GM19193 (cell line): ENCODE results near the gene PBX1.

Experiments used
- POLR2A ChIP-seq: IDR thresholded peaks from 4 replicates; pipeline ENCODE4 v1.6.1; 2011; ENCODE audit not compliant: insufficient read depth, insufficient read length; ENCODE audit errors: extremely low read depth

PBX1 gene

DNA sequence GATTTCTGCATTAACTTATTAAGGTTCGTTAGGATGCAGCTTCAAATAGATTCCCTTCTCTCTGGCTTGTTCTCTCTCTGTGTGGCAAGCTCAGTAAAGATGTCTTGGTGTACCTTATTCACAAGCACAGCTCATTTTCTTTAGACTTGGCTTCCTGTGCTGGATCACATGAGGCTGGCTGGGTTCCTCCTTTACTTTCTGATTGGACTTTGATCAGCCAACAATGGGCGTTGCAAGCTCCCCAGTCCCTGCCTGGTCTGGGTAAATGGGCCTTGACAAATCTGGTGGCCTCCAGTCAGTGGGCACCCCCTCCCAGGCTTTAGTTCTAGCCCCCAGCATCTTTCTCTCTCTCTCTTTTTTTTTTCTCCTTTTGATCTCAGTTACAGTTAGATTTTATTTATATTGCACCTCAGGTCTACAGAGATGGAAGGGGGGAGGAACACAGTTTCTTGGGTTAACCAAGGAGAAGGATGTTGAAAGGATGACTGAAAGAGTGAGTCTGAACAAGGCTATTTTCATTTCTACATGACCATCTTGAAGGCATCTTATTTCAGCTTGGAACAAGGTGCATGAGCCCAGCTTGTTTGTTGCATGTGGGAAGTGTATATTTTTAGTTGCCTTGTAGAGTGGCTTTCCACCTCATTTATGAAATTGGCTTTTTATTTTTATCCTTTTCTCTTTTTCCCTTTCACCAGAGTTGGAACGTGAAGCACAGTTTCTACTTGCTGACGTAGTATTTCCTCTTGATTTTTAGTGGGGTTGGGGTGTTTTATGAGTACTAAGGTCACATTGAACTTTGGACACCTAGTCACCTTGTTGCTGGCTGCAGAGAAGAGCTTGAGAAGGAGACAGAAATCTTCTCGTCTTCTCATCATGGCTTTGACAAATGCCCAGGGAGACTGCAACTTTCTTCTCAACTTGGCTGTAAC is 77.1 kb downstream of the PBX1 start:
- TF ChIP-seq POLR2A, result no peak

DNA sequence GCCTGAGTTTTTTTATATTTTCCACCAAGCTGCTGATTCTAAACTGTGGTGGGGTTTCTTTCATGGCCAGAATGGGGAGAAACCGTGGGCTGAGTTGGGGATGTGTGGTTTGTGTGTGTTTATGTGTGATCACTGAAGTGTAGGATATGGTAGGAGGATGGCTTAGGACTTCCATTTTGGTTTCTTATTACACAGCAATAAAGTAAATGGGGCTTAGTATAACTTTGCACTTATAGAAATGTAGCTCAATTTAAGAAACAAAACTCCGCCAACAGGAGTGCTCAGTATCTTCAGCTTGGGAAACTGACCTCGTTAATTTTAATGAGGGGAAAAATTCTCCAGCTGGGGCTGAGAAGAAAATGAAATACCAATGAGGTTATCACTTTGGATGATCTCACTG is 77.8 kb downstream of the PBX1 start:
- TF ChIP-seq POLR2A, result no peak

DNA sequence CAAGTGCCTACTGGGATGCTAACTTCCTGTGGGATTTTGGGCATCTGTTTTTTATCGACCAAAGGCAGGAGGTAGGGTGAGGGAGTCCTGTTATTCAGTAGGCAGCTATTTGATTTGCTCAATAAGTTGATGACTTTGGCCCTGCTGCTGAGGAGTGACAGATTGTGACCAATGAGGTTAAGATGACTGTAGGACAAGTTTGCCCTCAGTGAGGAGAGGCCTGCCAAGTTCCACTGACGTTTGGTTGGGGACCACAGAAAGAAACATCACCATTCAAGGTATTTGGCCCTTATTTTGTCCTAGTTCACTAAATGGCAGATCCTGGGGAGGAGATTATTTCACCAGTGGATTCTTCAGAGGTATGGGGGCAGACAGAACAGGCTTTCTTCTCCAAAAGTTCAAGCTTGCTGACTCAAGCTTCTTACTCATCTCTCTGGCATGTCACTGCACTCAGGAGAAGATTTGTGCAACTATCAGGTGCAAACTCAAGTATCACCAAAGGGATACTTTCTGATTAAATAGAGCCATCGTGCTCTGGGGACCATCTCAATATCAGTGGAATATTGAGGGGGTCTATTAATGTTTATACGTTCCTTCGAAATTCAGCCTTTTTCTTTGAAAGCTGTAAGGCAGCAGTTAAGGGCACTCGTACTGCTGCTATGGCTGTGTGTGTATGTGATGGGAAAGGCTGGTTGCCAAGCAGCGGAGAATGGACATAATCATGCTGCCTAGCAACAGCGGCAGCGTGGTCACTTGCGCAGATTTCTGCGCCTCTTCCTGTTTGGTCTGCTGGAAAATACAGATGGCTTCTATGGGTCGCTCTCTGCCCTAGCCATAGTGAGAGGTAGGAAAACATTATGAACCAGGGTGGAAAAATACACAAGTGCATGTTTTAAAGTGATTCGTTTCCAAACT is 78.7 kb downstream of the PBX1 start:
- TF ChIP-seq POLR2A, result no peak

DNA sequence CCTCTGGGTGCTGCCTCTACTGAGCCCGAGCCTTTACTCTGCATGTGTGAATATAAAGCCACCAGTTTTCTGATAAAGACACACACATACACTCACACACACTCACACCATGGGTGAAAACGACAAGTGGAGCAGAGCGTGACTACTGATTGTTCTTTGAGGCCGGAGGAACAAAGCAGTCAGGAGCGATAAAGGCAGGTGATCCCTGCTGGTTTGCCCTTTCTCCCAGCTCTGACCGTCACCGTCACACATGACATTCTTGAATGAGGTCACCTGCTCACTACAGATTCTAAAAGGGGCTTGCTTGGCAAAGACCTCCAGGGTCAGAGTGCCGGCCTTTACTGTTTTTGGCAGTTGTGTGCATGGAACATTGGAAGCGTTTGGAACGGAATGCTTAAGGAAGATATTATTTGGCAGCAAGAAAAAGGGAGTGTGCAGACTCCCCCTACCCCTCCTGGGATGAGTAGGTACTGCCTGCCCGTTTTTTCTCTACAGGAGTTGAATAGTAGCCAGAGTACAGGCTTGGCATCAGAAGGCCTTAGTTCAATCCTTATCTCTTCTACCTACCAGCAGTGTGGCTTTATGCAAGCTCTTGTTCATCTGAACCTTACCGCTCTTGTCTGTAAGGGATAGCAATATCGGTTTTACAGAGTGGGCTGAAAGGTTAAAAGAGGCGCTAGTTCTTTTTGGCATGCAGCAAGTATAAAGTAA is 79.7 kb downstream of the PBX1 start:
- TF ChIP-seq POLR2A, result no peak

DNA sequence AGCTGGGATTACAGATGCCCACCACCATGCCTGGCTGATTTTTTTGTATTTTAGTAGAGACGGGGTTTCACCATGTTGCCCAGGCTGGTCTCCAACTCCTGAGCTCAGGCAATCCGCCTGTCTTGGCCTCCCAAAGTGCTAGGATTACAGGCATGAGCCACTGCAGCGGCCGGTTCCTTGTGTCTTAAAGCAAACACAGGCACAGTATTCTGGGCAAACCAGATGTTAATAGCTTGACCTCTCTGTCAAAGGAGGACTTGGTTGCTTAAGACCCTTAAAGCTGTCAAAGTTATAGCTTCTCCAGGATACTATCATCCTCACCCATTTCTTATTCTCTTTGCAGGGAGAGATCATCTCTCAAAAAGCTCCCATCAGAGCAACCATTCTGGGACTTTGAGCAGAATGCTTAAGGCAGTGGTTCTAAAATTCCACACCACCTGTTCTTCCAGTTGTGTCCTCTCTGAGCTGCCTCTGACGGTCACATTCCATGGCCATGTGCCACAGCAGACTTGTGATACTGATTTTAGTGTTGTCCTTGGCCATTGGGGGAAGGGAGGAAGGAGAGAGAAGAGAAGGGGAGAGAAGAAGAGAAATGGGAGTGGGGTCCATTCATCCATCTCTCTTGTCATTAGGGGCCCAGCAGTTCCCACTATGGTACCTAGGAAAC is 81.8 kb downstream of the PBX1 start:
- TF ChIP-seq POLR2A, result no peak

DNA sequence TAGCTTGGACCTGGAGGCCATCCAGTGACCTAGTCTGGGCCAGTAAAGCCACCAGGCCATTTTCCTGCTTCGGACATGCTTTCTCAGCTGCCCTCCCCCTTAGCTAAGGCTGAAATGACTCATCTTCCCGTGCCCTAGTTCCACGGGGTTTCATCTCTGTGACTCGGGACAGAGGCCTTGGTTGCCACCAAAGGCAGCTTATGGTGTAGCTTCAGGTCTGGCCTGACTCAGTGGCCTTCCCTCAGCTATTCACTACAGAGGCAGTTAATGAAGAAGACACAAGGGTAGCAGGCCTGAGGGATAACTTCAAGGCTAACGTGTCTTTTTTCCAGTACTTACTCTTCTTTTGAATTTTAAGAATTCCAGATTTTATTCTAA is 82.4 kb downstream of the PBX1 start:
- TF ChIP-seq POLR2A, result no peak

DNA sequence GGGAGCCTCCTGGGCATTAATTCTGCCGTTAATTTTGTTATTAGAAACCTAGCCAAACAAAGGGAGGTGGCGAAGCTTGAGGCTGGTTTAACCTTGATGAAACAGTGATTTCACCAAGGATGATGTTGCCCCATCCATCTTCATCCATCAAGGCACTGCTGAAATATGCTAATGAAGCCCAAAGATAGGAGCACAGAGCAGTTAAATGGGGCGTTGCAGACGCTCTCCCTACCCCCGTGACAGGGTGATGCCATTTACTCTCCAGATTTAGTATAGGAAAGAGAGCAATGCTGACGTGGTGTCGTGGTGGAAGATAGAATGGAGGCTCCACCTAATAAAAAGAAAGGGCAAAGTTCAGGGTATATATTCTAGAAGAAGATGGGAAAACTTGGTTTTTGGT is 84.0 kb downstream of the PBX1 start:
- TF ChIP-seq POLR2A, result no peak

DNA sequence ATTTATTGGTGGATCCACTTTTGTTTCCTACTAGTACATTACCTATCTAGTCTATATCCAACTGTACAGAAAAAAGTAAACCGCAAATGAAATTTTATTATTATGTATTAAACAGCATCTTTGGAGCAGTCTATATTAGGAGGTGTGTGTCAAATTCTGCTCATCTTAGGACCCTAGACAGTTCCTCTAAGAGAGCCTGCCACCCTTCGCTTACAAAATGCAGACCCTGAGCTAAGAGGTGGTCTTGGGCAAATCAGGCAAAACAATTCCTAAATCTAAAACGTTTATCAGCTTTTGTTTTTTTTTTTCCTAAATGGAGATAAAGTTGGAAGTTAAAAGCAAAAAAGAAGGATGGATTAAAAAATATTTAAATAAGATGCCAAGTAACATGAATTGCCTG is 85.3 kb downstream of the PBX1 start:
- TF ChIP-seq POLR2A, result no peak

DNA sequence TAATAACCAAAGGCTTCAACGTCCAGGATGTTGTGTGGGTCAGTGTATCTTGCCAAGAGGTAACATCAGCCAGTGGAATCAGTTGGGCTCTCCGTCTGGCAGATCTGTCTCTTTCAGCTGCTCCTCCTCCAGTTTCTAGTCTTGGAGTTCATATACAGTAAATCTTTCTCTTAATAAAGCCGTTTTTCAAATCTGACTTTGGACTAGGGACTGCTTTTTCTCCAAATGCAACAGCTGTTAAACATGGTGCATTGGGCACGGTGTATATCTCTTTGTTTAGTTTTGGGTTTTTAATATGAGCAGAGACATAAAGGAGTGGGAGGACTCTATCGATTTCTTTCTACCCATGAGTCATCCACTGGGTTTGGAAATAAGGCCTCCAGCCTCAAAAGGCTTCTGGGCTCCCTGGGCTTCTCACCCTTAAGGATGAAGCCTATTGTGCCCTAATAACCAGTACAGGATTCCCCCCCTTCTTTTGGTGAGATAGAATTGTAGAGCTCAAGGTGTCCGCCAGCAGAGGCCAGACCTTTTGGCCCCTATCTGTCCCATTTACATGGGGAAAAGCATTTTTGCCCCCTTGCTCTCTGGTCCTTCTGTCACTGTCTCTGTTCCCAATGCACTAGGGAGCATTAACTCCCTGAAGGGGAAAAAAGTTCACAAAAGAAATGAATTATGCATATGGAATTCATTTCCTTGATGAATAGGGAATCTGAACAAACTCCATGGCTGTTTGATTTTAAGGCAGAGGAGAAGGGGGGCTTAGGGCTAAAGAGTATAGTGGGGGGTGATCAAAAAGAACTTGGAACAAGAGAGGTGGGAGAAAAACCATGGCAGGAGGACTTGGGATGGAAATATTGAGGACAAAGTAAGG is 86.0 kb downstream of the PBX1 start:
- no peak for TF ChIP-seq POLR2A

DNA sequence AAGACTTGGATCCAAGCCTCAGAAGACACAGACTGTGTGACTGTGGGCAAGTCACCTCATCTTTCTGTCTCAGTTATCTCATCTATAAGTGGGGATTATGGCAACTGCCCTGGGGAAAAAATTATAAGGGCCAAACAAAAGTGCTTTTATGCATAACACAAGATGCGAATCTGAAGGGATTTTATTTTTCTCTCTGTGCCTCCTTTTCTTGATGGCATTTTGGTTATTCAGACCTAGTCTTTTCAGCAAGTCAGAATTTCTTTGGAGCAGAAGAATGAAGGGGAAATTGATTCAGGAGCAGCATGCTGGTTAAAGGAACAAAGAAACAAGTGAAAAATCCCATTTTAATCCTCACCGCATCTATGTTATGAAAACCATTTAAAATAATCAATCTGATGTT is 86.9 kb downstream of the PBX1 start:
- TF ChIP-seq POLR2A, result no peak

DNA sequence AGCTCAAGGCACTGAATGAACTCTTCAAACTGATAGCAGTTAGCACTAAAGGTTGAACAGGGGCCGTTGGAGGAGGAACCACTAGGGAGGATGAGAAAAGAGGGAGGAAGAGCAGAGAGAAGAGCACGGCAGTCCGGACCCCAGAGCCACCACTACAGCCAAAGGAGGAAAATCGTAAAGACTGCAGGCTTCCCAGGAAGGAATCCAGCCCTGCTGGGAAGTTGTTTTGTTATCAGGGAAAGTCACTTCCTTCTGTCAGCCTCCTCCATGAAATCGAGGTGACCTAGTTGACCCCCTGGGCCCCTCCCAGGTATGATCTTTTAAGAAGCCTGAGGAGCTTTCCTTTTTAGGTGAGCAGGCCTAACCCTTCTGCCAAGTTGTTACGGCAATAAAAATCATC is 88.2 kb downstream of the PBX1 start:
- no peak for TF ChIP-seq POLR2A

DNA sequence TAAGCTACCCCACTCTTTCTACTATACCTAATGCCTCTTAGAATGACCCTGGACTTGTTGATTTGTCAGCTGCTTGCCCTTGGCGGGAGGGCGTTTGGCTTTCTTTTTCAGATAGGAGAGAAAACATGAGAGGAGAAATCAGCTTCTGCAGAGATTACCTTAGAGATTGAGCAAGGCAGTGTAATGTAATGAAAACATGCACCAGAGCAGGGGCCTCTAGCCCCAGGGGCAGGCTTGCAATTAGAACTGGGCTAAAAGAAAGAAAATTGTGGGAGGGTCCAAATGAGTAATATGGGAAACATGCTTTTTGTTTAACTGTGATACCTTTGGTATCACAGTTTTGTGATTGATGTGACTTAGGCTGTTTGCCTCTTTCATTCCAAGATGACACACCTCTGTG is 89.7 kb downstream of the PBX1 start:
- no peak for TF ChIP-seq POLR2A

DNA sequence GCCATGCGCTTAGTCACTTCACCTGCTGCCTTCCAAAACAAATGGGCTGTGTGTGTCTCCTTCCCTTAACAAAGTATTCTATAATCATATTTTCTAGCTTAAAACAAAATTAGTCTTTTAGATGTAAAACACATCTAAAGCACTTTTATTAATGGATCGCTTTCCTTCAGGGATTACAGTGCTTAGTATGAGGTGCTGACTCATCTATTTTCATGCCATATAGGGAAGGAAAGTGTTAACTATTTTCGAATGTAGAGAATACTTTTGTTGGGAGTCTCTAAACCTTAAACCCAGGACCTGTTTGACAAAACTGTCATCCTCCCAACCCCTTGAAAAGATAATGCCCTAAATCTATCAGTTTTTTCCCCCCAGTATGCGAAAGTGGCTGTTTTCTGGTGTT is 90.2 kb downstream of the PBX1 start:
- no peak for TF ChIP-seq POLR2A

DNA sequence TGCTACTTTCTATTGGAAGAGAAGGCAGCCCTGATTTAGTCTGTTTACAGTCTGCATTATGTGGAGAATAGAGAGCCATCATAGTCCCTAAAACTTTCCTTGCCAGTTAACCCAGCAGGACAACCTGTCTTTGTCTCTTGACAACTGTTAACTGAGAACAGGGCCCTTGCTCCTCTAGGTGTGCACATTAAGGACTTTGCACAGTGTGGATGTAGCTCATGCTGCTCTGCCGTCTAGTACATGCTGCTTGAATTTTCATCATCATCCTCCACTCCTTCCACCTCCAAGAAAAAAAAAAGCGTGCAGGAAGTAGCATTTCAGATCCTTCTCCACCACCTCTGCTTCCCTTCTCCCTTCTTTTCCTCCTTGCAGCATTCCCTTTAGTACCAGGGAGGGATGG is 91.5 kb downstream of the PBX1 start:
- TF ChIP-seq POLR2A, result no peak
